WTC11 (cell line): Measurements from ENCODE around the gene NFU1. TPM values are rescaled to one million over a fixed set of nuclear protein-coding genes. Genes with fewer than 3 reads are reported as not detected.

Source experiments
- CBFB ChIP-seq: sonication (generic); formaldehyde crosslinking; IDR thresholded peaks from 2 replicates; pipeline ENCODE4 v1.8.1; 2022; ENCODE audit warnings: mild to moderate bottlenecking, low read depth, missing genetic modification reagents
- CREM ChIP-seq: sonication (generic); formaldehyde crosslinking; IDR thresholded peaks from 2 replicates; pipeline ENCODE4 v1.8.1; 2022; ENCODE audit warnings: mild to moderate bottlenecking, missing genetic modification reagents, moderate library complexity
- EMX1 ChIP-seq: fragments of 250-450 bp; sonication (Bioruptor Pico); IDR thresholded peaks from 2 replicates; pipeline ENCODE4 v1.8.0; 2021; ENCODE audit warnings: mild to moderate bottlenecking
- ESRRA ChIP-seq: sonication (generic); formaldehyde crosslinking; IDR thresholded peaks from 2 replicates; pipeline ENCODE4 v1.8.1; 2022; ENCODE audit warnings: mild to moderate bottlenecking, missing genetic modification reagents, borderline replicate concordance
- IRF2 ChIP-seq: sonication (generic); formaldehyde crosslinking; IDR thresholded peaks from 2 replicates; pipeline ENCODE4 v1.8.0; 2022; ENCODE audit warnings: low read depth, missing genetic modification reagents, borderline replicate concordance
- JUN ChIP-seq: sonication (generic); formaldehyde crosslinking; IDR thresholded peaks from 2 replicates; pipeline ENCODE4 v1.8.0; 2023; ENCODE audit warnings: mild to moderate bottlenecking, missing genetic modification reagents
- NFE2L1 ChIP-seq: sonication (generic); formaldehyde crosslinking; IDR thresholded peaks from 2 replicates; pipeline ENCODE4 v1.8.1; 2023; ENCODE audit warnings: missing genetic modification reagents
- NFYB ChIP-seq: sonication (generic); formaldehyde crosslinking; conservative IDR thresholded peaks from 2 replicates; pipeline ENCODE4 v1.8.0; 2022; ENCODE audit warnings: low read depth, missing genetic modification reagents
- NR1H2 ChIP-seq: sonication (generic); formaldehyde crosslinking; IDR thresholded peaks from 2 replicates; pipeline ENCODE4 v1.9.0; 2021; ENCODE audit warnings: mild to moderate bottlenecking, moderate library complexity, missing genetic modification reagents
- NR2C2 ChIP-seq: sonication (generic); formaldehyde crosslinking; IDR thresholded peaks from 2 replicates; pipeline ENCODE4 v1.8.0; 2022; ENCODE audit warnings: mild to moderate bottlenecking, missing genetic modification reagents
- SMAD3 ChIP-seq: sonication (generic); formaldehyde crosslinking; IDR thresholded peaks from 2 replicates; pipeline ENCODE4 v1.8.0; 2022; ENCODE audit warnings: missing genetic modification reagents, mild to moderate bottlenecking, borderline replicate concordance
- TEAD1 ChIP-seq: sonication (generic); formaldehyde crosslinking; IDR thresholded peaks from 2 replicates; pipeline ENCODE4 v1.8.0; 2022; ENCODE audit warnings: mild to moderate bottlenecking, missing genetic modification reagents
- ZNF219 ChIP-seq: sonication (generic); formaldehyde crosslinking; IDR thresholded peaks from 2 replicates; pipeline ENCODE4 v1.8.0; 2023; ENCODE audit warnings: missing genetic modification reagents, mild to moderate bottlenecking, borderline replicate concordance
- ZNF423 ChIP-seq: fragments of 250-450 bp; sonication (Bioruptor Pico); IDR thresholded peaks from 2 replicates; pipeline ENCODE4 v2.1.2; 2022; ENCODE audit warnings: mild to moderate bottlenecking, moderate library complexity
- ZNF671 ChIP-seq: fragments of 250-450 bp; sonication (Bioruptor Pico); IDR thresholded peaks from 2 replicates; pipeline ENCODE4 v1.8.0; 2021; ENCODE audit warnings: mild to moderate bottlenecking
- total RNA-seq: library from RNA; stranded (reverse); gene quantifications from 3 replicates; pipeline ENCODE4 v1.2.3, GENCODE V29; 2021
- TF ChIP-seq, protein P1 (sequence below): sonication (generic); formaldehyde crosslinking; IDR thresholded peaks from 2 replicates; pipeline ENCODE4 v1.8.0; 2023; ENCODE audit warnings: missing genetic modification reagents
- TF ChIP-seq, protein P2 (sequence below): sonication (generic); formaldehyde crosslinking; IDR thresholded peaks from 2 replicates; pipeline ENCODE4 v1.8.1; 2022; ENCODE audit warnings: missing genetic modification reagents, borderline replicate concordance
- TF ChIP-seq, protein P3 (sequence below): sonication (generic); formaldehyde crosslinking; IDR thresholded peaks from 2 replicates; pipeline ENCODE4 v1.8.0; 2023; ENCODE audit warnings: missing genetic modification reagents, mild to moderate bottlenecking, borderline replicate concordance
- TF ChIP-seq, protein P4 (sequence below): sonication (generic); formaldehyde crosslinking; conservative IDR thresholded peaks from 2 replicates; pipeline ENCODE4 v1.8.1; 2023; ENCODE audit warnings: mild to moderate bottlenecking, low read depth, missing genetic modification reagents, moderate library complexity
- TF ChIP-seq, protein P5 (sequence below): sonication (generic); formaldehyde crosslinking; IDR thresholded peaks from 2 replicates; pipeline ENCODE4 v1.8.1; 2023; ENCODE audit warnings: mild to moderate bottlenecking, missing genetic modification reagents, moderate library complexity
- TF ChIP-seq, protein P6 (sequence below): sonication (generic); formaldehyde crosslinking; IDR thresholded peaks from 2 replicates; pipeline ENCODE4 v1.8.0; 2022; ENCODE audit warnings: mild to moderate bottlenecking, missing genetic modification reagents
- TF ChIP-seq, protein P7 (sequence below): sonication (generic); formaldehyde crosslinking; IDR thresholded peaks from 2 replicates; pipeline ENCODE4 v1.8.0; 2022; ENCODE audit warnings: missing genetic modification reagents

NFU1 gene
- total RNA-seq, 1 experiment from 2014 or later, result 39.3 TPM

DNA sequence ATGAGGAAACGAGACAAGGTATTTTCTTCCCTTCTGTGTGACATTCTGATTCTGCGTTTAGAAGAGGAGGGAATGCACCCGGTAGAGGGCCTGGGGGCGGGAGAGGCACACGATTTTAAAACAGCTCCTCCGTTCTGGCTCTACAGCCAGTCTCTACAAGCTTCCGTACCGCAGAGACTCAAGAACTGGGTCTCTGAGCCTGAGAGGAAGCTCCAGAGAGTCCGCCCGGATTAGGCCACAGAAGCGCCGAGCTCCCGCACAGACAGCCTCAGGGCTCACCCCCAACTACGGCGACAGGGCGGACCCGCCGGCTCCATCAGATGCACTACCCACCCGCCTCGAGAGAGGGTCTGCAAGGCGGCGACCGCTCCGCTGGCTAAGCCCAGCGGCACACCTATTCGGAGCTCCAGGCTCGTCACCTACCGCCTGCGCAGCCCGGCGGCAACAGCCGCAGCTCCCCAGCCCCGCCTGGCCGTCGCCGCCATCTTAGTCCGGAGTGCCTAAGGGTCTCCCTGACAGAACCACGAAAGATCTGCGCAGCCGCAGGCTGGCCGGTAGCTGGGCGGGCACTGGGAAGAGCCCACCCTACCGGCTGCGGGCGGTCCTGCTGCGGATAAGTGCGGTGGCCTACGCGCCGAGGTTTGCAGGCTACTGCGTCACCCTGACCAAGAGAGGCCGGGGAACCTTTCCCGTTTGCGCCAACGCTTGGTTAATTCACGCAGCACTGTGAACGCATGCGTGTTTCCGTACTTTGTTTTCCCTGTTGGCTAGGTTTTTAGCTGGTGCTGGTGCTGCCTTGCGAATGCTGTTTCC is at the start of gene NFU1 (continued):
- TF ChIP-seq IRF2 (CRISPR knock-in tag), result no peak
- TF ChIP-seq, protein P1, sequence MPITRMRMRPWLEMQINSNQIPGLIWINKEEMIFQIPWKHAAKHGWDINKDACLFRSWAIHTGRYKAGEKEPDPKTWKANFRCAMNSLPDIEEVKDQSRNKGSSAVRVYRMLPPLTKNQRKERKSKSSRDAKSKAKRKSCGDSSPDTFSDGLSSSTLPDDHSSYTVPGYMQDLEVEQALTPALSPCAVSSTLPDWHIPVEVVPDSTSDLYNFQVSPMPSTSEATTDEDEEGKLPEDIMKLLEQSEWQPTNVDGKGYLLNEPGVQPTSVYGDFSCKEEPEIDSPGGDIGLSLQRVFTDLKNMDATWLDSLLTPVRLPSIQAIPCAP, result no peak
- TF ChIP-seq ESRRA (CRISPR knock-in tag), result 0 out of 2 replicates have a peak, but pooled peaks have one; percentile 49
- TF ChIP-seq ZNF671 (CRISPR knock-in tag), result no peak
- no peak for TF ChIP-seq JUN (CRISPR knock-in tag)
- TF ChIP-seq, protein P2, sequence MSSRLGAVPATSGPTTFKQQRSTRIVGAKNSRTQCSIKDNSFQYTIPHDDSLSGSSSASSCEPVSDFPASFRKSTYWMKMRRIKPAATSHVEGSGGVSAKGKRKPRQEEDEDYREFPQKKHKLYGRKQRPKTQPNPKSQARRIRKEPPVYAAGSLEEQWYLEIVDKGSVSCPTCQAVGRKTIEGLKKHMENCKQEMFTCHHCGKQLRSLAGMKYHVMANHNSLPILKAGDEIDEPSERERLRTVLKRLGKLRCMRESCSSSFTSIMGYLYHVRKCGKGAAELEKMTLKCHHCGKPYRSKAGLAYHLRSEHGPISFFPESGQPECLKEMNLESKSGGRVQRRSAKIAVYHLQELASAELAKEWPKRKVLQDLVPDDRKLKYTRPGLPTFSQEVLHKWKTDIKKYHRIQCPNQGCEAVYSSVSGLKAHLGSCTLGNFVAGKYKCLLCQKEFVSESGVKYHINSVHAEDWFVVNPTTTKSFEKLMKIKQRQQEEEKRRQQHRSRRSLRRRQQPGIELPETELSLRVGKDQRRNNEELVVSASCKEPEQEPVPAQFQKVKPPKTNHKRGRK (CRISPR knock-in tag), result no peak
- TF ChIP-seq CBFB (CRISPR knock-in tag), result no peak
- peak; percentile 73; the same call in 1 of the 2 replicates for TF ChIP-seq TEAD1 (CRISPR knock-in tag)
- TF ChIP-seq NR2C2 (CRISPR knock-in tag), result no peak
- TF ChIP-seq ZNF219 (CRISPR knock-in tag), result no peak
- TF ChIP-seq, protein P3, sequence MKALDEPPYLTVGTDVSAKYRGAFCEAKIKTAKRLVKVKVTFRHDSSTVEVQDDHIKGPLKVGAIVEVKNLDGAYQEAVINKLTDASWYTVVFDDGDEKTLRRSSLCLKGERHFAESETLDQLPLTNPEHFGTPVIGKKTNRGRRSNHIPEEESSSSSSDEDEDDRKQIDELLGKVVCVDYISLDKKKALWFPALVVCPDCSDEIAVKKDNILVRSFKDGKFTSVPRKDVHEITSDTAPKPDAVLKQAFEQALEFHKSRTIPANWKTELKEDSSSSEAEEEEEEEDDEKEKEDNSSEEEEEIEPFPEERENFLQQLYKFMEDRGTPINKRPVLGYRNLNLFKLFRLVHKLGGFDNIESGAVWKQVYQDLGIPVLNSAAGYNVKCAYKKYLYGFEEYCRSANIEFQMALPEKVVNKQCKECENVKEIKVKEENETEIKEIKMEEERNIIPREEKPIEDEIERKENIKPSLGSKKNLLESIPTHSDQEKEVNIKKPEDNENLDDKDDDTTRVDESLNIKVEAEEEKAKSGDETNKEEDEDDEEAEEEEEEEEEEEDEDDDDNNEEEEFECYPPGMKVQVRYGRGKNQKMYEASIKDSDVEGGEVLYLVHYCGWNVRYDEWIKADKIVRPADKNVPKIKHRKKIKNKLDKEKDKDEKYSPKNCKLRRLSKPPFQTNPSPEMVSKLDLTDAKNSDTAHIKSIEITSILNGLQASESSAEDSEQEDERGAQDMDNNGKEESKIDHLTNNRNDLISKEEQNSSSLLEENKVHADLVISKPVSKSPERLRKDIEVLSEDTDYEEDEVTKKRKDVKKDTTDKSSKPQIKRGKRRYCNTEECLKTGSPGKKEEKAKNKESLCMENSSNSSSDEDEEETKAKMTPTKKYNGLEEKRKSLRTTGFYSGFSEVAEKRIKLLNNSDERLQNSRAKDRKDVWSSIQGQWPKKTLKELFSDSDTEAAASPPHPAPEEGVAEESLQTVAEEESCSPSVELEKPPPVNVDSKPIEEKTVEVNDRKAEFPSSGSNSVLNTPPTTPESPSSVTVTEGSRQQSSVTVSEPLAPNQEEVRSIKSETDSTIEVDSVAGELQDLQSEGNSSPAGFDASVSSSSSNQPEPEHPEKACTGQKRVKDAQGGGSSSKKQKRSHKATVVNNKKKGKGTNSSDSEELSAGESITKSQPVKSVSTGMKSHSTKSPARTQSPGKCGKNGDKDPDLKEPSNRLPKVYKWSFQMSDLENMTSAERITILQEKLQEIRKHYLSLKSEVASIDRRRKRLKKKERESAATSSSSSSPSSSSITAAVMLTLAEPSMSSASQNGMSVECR, result 0 out of 2 replicates have a peak, but pooled peaks have one; percentile 50
- TF ChIP-seq, protein P4, sequence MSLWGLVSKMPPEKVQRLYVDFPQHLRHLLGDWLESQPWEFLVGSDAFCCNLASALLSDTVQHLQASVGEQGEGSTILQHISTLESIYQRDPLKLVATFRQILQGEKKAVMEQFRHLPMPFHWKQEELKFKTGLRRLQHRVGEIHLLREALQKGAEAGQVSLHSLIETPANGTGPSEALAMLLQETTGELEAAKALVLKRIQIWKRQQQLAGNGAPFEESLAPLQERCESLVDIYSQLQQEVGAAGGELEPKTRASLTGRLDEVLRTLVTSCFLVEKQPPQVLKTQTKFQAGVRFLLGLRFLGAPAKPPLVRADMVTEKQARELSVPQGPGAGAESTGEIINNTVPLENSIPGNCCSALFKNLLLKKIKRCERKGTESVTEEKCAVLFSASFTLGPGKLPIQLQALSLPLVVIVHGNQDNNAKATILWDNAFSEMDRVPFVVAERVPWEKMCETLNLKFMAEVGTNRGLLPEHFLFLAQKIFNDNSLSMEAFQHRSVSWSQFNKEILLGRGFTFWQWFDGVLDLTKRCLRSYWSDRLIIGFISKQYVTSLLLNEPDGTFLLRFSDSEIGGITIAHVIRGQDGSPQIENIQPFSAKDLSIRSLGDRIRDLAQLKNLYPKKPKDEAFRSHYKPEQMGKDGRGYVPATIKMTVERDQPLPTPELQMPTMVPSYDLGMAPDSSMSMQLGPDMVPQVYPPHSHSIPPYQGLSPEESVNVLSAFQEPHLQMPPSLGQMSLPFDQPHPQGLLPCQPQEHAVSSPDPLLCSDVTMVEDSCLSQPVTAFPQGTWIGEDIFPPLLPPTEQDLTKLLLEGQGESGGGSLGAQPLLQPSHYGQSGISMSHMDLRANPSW (CRISPR knock-in tag), result no peak
- TF ChIP-seq, protein P5, sequence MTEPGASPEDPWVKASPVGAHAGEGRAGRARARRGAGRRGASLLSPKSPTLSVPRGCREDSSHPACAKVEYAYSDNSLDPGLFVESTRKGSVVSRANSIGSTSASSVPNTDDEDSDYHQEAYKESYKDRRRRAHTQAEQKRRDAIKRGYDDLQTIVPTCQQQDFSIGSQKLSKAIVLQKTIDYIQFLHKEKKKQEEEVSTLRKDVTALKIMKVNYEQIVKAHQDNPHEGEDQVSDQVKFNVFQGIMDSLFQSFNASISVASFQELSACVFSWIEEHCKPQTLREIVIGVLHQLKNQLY, result no peak
- no peak for TF ChIP-seq SMAD3 (CRISPR knock-in tag)
- TF ChIP-seq NFE2L1 (CRISPR knock-in tag), result no peak
- TF ChIP-seq NFYB (CRISPR knock-in tag), result no peak
- TF ChIP-seq, protein P6, sequence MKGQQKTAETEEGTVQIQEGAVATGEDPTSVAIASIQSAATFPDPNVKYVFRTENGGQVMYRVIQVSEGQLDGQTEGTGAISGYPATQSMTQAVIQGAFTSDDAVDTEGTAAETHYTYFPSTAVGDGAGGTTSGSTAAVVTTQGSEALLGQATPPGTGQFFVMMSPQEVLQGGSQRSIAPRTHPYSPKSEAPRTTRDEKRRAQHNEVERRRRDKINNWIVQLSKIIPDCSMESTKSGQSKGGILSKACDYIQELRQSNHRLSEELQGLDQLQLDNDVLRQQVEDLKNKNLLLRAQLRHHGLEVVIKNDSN (CRISPR knock-in tag), result no peak; the same call in 1 of the 2 replicates
- TF ChIP-seq CREM (CRISPR knock-in tag), result no peak
- no peak for TF ChIP-seq EMX1 (CRISPR knock-in tag)
- TF ChIP-seq ZNF423, result no peak
- TF ChIP-seq, protein P7, sequence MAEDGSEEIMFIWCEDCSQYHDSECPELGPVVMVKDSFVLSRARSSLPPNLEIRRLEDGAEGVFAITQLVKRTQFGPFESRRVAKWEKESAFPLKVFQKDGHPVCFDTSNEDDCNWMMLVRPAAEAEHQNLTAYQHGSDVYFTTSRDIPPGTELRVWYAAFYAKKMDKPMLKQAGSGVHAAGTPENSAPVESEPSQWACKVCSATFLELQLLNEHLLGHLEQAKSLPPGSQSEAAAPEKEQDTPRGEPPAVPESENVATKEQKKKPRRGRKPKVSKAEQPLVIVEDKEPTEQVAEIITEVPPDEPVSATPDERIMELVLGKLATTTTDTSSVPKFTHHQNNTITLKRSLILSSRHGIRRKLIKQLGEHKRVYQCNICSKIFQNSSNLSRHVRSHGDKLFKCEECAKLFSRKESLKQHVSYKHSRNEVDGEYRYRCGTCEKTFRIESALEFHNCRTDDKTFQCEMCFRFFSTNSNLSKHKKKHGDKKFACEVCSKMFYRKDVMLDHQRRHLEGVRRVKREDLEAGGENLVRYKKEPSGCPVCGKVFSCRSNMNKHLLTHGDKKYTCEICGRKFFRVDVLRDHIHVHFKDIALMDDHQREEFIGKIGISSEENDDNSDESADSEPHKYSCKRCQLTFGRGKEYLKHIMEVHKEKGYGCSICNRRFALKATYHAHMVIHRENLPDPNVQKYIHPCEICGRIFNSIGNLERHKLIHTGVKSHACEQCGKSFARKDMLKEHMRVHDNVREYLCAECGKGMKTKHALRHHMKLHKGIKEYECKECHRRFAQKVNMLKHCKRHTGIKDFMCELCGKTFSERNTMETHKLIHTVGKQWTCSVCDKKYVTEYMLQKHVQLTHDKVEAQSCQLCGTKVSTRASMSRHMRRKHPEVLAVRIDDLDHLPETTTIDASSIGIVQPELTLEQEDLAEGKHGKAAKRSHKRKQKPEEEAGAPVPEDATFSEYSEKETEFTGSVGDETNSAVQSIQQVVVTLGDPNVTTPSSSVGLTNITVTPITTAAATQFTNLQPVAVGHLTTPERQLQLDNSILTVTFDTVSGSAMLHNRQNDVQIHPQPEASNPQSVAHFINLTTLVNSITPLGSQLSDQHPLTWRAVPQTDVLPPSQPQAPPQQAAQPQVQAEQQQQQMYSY (CRISPR knock-in tag), result no peak
- 0 out of 2 replicates have a peak, but pooled peaks have one; percentile 10 for TF ChIP-seq NR1H2 (CRISPR knock-in tag)
